NCI-H2171 (cell line): ENCODE data around the gene RNU6-1.

Experiments used
- DNase-seq: peaks from one replicate; lab custom pipeline; 2025; lab: John Stamatoyannopoulos, UW

RNU6-1 gene

DNA sequence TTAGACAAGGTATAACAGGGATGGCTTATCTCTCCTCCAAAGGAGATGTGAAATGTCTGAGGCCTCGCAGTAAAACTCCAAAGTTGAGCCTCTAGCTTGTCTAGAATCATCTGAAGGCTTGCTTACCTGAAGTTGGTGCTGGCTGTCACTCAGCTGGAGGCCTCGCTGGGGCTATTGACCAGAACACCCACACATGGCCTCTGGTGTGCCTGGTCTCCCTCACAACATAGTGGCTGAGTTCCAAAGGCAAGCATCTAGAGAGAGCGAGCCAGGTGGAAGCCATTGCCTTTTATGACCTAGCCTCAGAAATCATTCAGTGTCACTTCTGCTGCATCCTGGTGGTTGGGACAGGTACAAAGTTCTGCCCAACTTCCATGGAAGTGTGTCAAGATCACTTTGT, 17.4 kb upstream of the RNU6-1 start:
- no peak for DNase-seq

DNA sequence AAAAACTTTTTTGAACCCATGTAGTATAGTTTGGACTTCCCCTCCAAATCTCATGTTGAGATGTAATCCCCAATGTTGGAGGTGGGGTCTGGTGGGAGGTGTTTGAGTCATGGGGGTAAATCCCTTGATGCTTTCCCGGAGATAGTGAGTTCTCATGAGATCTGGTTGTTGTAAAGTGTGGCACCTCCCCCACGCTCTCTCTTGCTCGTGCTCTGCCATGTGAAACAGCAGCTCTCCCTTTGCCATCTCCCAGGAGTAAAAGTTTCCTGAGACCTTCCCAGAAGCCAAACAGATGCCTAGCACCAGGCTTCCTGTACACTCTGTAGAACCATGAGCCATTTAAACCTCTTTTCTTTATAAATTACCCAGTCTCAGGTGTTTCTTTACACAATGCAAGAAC, 16.0 kb upstream of the RNU6-1 start:
- DNase-seq = no peak

DNA sequence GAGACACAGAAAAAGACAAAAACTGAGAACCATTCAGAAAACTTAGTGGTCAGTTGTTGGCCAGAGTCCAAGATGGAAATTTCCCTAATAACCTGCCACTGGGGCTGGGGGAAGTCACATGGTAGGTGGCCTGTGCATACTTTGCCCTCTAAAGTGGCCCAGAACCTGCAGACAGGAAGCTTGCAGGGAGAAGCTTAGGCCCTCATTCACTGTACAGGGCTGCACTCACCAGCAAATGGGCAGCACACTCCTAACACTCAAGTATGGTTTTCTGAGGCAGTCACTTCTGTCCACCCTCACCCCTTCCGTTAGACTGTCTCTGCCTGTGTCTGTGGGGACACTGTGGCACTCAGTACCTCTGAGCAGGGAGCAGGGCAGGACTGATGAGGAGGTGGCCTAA, 14.5 kb upstream of the RNU6-1 start:
- DNase-seq = no peak

GRCh38 chr15:67853454-67853853, 13.6 kb upstream of the RNU6-1 start:
- DNase-seq = no peak

GRCh38 chr15:67852418-67852817, 12.6 kb upstream of the RNU6-1 start:
- no peak for DNase-seq

- DNase-seq = no peak
Observed at GRCh38 chr15:67850994-67851571, 11.2 kb upstream of the RNU6-1 start.

GRCh38 chr15:67850336-67850735, 10.5 kb upstream of the RNU6-1 start:
- no peak for DNase-seq

DNA sequence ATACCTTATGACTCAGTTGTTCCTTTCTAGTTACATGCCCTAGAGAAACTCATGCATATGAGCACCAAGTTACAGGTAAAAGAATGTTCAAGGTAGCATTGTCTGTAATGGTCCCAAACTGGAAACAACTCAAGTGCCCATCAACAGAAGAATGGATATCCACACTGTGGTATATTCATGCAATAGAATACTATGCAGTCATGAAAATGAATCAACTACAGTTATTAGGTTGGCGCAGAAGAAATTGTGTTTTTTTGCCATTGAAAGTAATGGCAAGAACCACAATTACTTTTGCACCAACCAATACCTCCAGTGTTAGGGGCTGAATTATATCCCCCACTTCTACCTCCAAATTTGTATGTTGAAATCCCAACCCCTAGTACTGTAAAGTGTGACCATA, 9.7 kb upstream of the RNU6-1 start:
- no peak for DNase-seq

DNA sequence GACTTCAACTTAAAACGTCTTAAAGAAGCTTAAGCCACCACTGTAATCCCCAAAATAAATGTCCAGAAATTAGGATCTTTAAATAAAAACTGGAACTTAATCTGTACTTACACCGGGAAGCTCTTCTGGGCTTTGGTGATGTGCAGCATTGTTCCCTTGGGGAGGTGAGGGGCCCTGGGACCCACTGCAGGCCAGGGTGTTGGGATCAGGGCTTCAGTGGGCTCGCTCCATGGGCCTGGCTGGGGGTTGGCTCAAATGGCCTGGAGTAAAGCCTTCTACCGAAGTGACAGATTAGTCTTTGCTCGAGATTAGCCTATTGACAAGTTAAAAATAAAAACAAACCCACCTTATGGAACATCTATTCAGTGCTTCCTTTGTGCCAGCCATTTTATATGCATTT, 6.1 kb upstream of the RNU6-1 start:
- DNase-seq = no peak

DNA sequence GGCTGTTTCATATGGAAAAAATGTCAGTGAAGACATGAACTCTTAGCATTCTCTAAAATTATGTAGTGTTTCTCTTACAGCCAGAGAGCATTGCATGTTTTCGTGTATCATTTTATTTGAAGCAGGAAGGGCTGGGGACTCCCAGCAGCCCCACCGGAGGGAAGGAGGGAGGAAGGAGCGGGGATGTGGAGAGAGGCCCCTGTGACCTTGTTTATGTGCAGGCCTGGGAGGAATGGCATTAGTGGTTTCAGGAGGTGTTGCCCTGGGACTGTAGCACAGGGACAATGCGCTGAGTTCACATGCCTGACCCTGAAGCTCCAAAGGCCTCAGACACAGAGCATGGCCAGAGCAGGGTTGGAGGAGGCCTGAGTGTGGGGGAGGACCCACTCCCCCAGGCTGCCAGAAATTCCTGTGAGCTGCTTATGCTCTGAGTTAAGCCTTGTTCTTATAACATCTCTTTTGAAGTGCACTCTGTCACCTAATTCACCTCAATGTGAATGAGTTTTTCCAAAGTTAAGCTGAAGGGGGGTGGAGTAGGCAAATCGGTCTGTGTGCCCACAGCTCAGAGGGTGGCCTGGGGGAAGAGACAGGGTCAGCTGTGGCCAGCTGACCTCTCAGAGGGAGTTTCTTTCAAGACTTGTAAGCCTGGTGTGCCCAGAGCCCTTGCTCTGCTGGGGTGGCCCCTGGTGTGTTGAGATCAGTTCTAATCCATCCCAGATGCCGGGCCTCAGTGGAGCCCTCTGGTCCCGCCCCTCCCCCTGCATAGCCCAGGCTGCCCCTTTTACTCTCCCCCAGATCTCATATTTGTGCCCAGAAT, 3.9 kb upstream of the RNU6-1 start:
- no peak for DNase-seq

- DNase-seq = no peak
Observed at GRCh38 chr15:67843092-67843501, 3.3 kb upstream of the RNU6-1 start.

- no peak for DNase-seq
Observed at GRCh38 chr15:67841513-67841762, 1.6 kb upstream of the RNU6-1 start.

- peak; percentile 23 for DNase-seq
Observed at GRCh38 chr15:67840749-67841512, 1.1 kb upstream of the RNU6-1 start.

GRCh38 chr15:67839499-67839928, 331 bp downstream of the RNU6-1 start:
- DNase-seq = peak; percentile 61

DNA sequence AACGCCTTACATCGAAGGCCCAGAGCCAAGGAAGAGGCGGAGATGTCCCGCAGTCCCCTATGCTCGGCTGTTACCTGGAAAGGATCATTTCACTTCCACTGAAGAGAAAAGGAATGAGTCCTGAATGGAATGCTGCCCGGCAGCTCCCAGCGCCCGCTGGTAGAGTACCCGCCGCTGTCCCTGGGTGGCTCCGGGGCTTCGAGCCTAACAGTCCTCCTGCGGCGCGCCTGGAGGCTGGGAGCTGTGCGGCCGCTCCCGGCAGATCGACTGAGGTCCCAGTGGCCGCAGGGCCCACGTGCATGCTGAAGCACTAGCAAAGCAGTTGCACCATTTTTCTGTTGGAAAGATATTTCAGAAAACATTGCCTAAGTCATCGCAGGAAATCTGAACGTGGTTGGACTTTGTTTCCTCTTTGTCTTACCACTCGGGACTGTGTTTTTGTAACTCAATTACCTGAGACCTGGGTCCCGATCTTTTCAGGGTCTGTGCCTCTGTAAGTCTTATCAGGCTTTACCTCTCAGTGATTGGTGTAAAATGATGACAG, 984 bp downstream of the RNU6-1 start:
- DNase-seq = no peak

GRCh38 chr15:67836955-67837354, 2.9 kb downstream of the RNU6-1 start:
- no peak for DNase-seq

- peak; percentile 48 for DNase-seq
Observed at GRCh38 chr15:67836477-67836876, 3.4 kb downstream of the RNU6-1 start.

- DNase-seq = no peak
Observed at GRCh38 chr15:67836134-67836455, 3.8 kb downstream of the RNU6-1 start.

GRCh38 chr15:67835297-67836133, 4.3 kb downstream of the RNU6-1 start:
- no peak for DNase-seq

DNA sequence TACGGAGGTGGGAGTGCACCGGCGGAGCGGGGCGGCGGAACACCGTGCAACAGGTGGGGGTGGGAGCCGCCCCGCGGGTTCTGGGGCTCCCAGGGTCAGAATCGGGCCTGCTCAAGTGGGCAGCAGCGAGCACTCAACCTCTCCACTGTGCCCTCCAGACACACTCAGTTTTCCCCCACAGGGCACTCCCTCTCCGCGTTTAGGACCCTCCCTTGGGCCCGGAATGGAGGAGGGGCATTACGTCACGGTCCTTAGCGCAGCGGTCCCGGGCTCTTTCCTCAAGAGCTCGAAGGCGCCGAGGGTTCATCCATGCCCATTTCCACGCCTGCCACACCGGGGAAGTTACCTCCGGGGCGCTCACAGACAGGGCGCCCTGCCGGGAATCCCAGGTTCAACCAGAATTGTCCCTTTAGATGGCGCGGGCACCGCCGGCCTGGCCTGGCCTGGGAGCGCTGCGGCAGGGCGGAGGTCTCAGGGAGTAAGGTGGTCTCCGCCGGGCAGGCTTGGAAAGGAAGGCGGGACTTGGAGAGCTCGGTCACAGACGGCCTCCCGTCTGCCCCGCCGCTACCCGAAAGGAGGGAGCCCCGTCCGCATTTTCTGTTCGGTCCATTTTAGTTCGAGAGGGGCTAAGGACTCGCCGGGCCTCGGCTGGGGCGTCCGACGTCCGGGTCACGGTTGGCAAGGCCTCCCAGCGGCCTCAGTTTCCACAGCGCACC, 5.1 kb downstream of the RNU6-1 start:
- DNase-seq = no peak

GRCh38 chr15:67833710-67834511, 5.9 kb downstream of the RNU6-1 start:
- no peak for DNase-seq
